Measurements from ENCODE around the gene NDUFB8.

DNA sequence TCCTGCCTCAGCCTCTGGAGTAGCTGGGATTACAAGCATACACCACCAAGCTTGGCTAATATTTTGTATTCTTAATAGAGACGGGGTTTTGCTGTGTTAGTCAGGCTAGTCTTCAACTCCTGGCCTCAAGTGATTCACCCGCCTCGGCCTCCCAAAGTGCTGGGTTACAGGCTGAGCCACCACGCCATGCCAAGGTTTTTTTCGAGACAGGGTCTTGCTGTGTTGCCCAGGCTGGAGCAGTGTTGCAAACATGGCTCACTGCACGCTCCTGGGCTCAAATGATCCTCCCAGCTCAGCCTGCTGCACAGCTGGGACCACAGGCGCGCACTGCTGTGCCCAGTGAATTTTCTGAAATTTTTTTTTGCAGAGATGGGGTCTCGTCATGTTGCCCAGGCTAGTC lies 6.7 kb downstream of the NDUFB8 start:
- TF ChIP-seq, protein P1, sequence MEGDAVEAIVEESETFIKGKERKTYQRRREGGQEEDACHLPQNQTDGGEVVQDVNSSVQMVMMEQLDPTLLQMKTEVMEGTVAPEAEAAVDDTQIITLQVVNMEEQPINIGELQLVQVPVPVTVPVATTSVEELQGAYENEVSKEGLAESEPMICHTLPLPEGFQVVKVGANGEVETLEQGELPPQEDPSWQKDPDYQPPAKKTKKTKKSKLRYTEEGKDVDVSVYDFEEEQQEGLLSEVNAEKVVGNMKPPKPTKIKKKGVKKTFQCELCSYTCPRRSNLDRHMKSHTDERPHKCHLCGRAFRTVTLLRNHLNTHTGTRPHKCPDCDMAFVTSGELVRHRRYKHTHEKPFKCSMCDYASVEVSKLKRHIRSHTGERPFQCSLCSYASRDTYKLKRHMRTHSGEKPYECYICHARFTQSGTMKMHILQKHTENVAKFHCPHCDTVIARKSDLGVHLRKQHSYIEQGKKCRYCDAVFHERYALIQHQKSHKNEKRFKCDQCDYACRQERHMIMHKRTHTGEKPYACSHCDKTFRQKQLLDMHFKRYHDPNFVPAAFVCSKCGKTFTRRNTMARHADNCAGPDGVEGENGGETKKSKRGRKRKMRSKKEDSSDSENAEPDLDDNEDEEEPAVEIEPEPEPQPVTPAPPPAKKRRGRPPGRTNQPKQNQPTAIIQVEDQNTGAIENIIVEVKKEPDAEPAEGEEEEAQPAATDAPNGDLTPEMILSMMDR (IDR thresholded peaks at IDR 0.05; ENCODE audit: low read depth, low read length), result no peak
- TF ChIP-seq POLR2A (IDR thresholded peaks at IDR 0.05; ENCODE audit: extremely low read depth, insufficient read length), result no peak
- TF ChIP-seq, protein P2, sequence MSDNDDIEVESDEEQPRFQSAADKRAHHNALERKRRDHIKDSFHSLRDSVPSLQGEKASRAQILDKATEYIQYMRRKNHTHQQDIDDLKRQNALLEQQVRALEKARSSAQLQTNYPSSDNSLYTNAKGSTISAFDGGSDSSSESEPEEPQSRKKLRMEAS (IDR thresholded peaks at IDR 0.05; ENCODE audit: low read depth, low read length), result no peak
